Neural cell (in vitro differentiated cells): Measurements from ENCODE around the gene ANO3. TPM values are rescaled to one million over a fixed set of nuclear protein-coding genes. Genes with fewer than 3 reads are reported as not detected.

Source experiments
- H2AFZ ChIP-seq: fragments of 200-600, 300-800 bp; sonication (generic), shearing (Covaris generic); 2 replicates; pipeline ENCODE4 v1.6.0; 2014; ENCODE audit warnings: low read depth, mild to moderate bottlenecking, antibody characterized with exemption, low read length, moderate library complexity
- H3F3A ChIP-seq: fragments of 200-600 bp; shearing (Covaris generic); 2 replicates; pipeline ENCODE4 v1.6.1; 2016; ENCODE audit warnings: mild to moderate bottlenecking, moderate library complexity, mixed read lengths, antibody characterized with exemption, low read length; ENCODE audit not compliant: insufficient read depth, poor library complexity, severe bottlenecking
- H3K27ac ChIP-seq: fragments of 200-600, 300-800 bp; sonication (generic), shearing (Covaris generic); 2 replicates; pipeline ENCODE4 v1.5.1; 2014; ENCODE audit warnings: mild to moderate bottlenecking, low read length, moderate library complexity
- H3K27me3 ChIP-seq: fragments of 300-800, 200-600 bp; sonication (generic), shearing (Covaris generic); 2 replicates; pipeline ENCODE4 v1.6.0; 2014; ENCODE audit warnings: mild to moderate bottlenecking, low read depth, low read length, moderate library complexity; ENCODE audit not compliant: insufficient read depth
- H3K36me3 ChIP-seq: fragments of 300-800, 200-600 bp; sonication (generic), shearing (Covaris generic); 2 replicates; pipeline ENCODE4 v1.5.1; 2014; ENCODE audit warnings: mild to moderate bottlenecking, antibody characterized with exemption, low read length, moderate library complexity; ENCODE audit not compliant: insufficient read depth
- H3K4me2 ChIP-seq: fragments of 300-800, 200-600 bp; sonication (generic), shearing (Covaris generic); 2 replicates; pipeline ENCODE4 v1.6.0; 2014; ENCODE audit warnings: mild to moderate bottlenecking, low read length
- H3K4me3 ChIP-seq: fragments of 300-800, 200-600 bp; sonication (generic), shearing (Covaris generic); 2 replicates; pipeline ENCODE4 v1.5.1; 2014; ENCODE audit warnings: mild to moderate bottlenecking, low read length, moderate library complexity
- H3K79me2 ChIP-seq: fragments of 200-600 bp; shearing (Covaris generic); replicated peaks from 2 replicates; pipeline ENCODE4 v1.6.0; 2014; ENCODE audit warnings: mild to moderate bottlenecking, low read length, moderate library complexity; ENCODE audit not compliant: insufficient read depth
- H3K9ac ChIP-seq: fragments of 300-800, 200-600 bp; sonication (generic), shearing (Covaris generic); 2 replicates; pipeline ENCODE4 v1.6.1; 2016; ENCODE audit warnings: mild to moderate bottlenecking, low read length, mixed read lengths
- H3K9me2 ChIP-seq: fragments of 200-600 bp; shearing (Covaris generic); 2 replicates; pipeline ENCODE4 v1.6.1; 2016; ENCODE audit warnings: mild to moderate bottlenecking, low read length, mixed read lengths; ENCODE audit not compliant: insufficient read depth
- H3K9me3 ChIP-seq: fragments of 200-600, 300-800 bp; sonication (generic), shearing (Covaris generic); 2 replicates; pipeline ENCODE4 v1.6.1; 2016; ENCODE audit warnings: mild to moderate bottlenecking, mixed run types, low read length, moderate library complexity, mixed read lengths
- H4K20me1 ChIP-seq: fragments of 200-600 bp; shearing (Covaris generic); 2 replicates; pipeline ENCODE4 v1.6.1; 2016; ENCODE audit warnings: mild to moderate bottlenecking, mixed run types; ENCODE audit not compliant: insufficient read depth
- CTCF ChIP-seq: fragments of 450-650 bp; IDR thresholded peaks from 2 replicates; pipeline ENCODE4 v1.5.1; 2014; ENCODE audit warnings: antibody characterized with exemption, mild to moderate bottlenecking, moderate library complexity; ENCODE audit not compliant: poor library complexity, severe bottlenecking
- EP300 ChIP-seq: fragments of 450-650 bp; conservative IDR thresholded peaks from 2 replicates; pipeline ENCODE4 v1.6.1; 2014; ENCODE audit warnings: antibody characterized with exemption, mild to moderate bottlenecking, moderate library complexity; ENCODE audit not compliant: poor library complexity, severe bottlenecking
- EZH2 ChIP-seq: fragments of 200-600, 300-800 bp; shearing (Covaris generic), sonication (generic); IDR thresholded peaks from 2 replicates; pipeline ENCODE4 v1.6.1; 2014; ENCODE audit warnings: antibody characterized with exemption, low read length, borderline replicate concordance, mild to moderate bottlenecking; ENCODE audit not compliant: insufficient read depth, poor library complexity, severe bottlenecking
- MXI1 ChIP-seq: fragments of 450-650 bp; conservative IDR thresholded peaks from 2 replicates; pipeline ENCODE4 v1.6.1; 2014; ENCODE audit warnings: antibody characterized with exemption, mild to moderate bottlenecking; ENCODE audit not compliant: poor library complexity, severe bottlenecking
- POLR2AphosphoS5 ChIP-seq: IDR thresholded peaks from 2 replicates; pipeline ENCODE4 v1.6.1; 2012
- RAD21 ChIP-seq: fragments of 450-650 bp; conservative IDR thresholded peaks from 2 replicates; pipeline ENCODE4 v1.6.1; 2014; ENCODE audit warnings: antibody characterized with exemption, mild to moderate bottlenecking, moderate library complexity
- REST ChIP-seq: IDR thresholded peaks from 2 replicates; pipeline ENCODE4 v1.6.1; 2012; ENCODE audit warnings: borderline replicate concordance
- SMC3 ChIP-seq: fragments of 450-650 bp; conservative IDR thresholded peaks from 2 replicates; pipeline ENCODE4 v1.6.1; 2014; ENCODE audit warnings: antibody characterized with exemption, mild to moderate bottlenecking, moderate library complexity; ENCODE audit not compliant: poor library complexity
- TAF1 ChIP-seq: IDR thresholded peaks from 2 replicates; pipeline ENCODE4 v1.6.1; 2012; ENCODE audit warnings: low read depth
- polyA plus RNA-seq: library from polyadenylated mRNA; depleted of rRNA; stranded (reverse); fragments of >200 nt; gene quantifications from 2 replicates; pipeline ENCODE4 v1.2.3, GENCODE V29; 2014

Gene ANO3
- polyA plus RNA-seq, 1 donor from 2014 or later = not detected

- H4K20me1 ChIP-seq = no peaks in the 10 kb centered on the region
- no peaks in the 10 kb centered on the region for H3K79me2 ChIP-seq
- H3K27me3 ChIP-seq = no peaks in the 10 kb centered on the region
- no peak overlapping the region for H3K9ac ChIP-seq
- H3K4me3 ChIP-seq = no peak overlapping the region
- H3K9me2 ChIP-seq = no peaks in the 10 kb centered on the region
- no peaks in the 10 kb centered on the region for H3K36me3 ChIP-seq
- H2AFZ ChIP-seq = no peak overlapping the region
- H3F3A ChIP-seq = no peaks in the 10 kb centered on the region
- no peaks in the 10 kb centered on the region for H3K9me3 ChIP-seq
- no peak overlapping the region for H3K4me2 ChIP-seq
- H3K27ac ChIP-seq = no peak overlapping the region
- no peak for TF ChIP-seq REST
These were observed 125.7 kb downstream of the ANO3 start for GRCh38 chr11:26457636-26458035.

- no peak overlapping the region for H3K27ac ChIP-seq
- H3K4me2 ChIP-seq = no peak overlapping the region
- H3K9ac ChIP-seq = no peak overlapping the region
- no peaks in the 10 kb centered on the region for H3K9me2 ChIP-seq
- no peak overlapping the region for H3K4me3 ChIP-seq
- no peaks in the 10 kb centered on the region for H3K9me3 ChIP-seq
- TF ChIP-seq SMC3 (no peak), EP300 (no peak), REST (no peak), EZH2 (no peak), TAF1 (no peak), CTCF (no peak), MXI1 (no peak), RAD21 (no peak), POLR2AphosphoS5 (no peak)
- H4K20me1 ChIP-seq = no peaks in the 10 kb centered on the region
- H3K79me2 ChIP-seq = no peaks in the 10 kb centered on the region
- H3F3A ChIP-seq = no peaks in the 10 kb centered on the region
- H3K27me3 ChIP-seq = no peaks in the 10 kb centered on the region
- H3K36me3 ChIP-seq = no peaks in the 10 kb centered on the region
- H2AFZ ChIP-seq = no peak overlapping the region
These were observed 133.3 kb downstream of the ANO3 start for GRCh38 chr11:26465274-26465673.
